Posterior cingulate gyrus (tissue), 11 donors: ENCODE results near the gene FAM193B.

Experiments used
- DNase-seq, 10 donors: peaks; one replicate each; pipeline versions ENCODE4 v3.0.0 to v3.0.0-alpha.2; 2020 to 2021; ENCODE audit warnings: mixed read lengths in 3 of 10
- intact Hi-C: fragments of 100-400 bp; cut with DNase I; formaldehyde crosslinking; loops from one replicate; pipeline ENCODE4 v1.15.1; 2023

FAM193B gene

DNA sequence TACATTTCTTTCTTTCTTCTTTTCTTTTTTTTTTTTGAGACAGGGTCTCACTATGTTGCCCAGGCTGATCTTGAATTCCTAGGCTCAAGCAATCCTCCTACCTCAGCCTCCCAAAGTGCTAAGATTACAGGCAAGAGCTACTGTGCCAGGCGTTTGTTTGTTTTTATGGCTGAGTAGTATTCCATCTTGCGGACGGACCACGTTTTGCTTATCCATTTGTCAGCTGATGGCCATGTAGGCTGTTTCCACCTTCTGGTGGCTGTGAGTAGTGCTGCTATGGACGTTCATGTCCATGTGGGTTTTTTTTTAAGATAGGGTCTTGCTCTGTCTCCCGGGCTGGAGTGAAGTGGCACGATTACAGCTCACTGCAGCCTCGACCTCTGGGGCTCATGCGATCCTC is 47.2 kb downstream of the FAM193B start:
- no peak for DNase-seq

DNA sequence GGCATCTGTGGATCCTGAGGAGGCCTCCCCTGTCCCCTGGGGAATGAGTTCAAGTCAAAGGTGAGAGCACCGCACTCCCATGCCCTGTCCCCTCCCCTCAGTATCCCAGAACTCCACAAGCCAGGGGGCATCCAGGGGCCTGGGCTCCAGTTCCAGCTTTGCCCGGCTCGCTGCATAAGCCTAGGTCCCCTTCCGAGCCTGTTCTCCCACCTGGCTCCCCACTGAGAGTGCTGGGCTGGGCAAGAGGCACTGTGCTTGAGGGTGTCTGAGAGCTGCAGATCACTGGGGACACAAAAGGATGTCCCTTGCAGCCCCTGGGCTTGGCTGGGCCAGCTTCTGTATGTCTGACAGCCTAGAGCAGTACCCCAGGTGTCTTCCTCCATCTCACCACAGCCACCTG is 49.3 kb downstream of the FAM193B start:
- DNase-seq: no peak
- intact Hi-C loops: no loop called here

More for the DNA sequence above, 47.2 kb downstream of the FAM193B start:
- intact Hi-C loops: no loop called here

DNA sequence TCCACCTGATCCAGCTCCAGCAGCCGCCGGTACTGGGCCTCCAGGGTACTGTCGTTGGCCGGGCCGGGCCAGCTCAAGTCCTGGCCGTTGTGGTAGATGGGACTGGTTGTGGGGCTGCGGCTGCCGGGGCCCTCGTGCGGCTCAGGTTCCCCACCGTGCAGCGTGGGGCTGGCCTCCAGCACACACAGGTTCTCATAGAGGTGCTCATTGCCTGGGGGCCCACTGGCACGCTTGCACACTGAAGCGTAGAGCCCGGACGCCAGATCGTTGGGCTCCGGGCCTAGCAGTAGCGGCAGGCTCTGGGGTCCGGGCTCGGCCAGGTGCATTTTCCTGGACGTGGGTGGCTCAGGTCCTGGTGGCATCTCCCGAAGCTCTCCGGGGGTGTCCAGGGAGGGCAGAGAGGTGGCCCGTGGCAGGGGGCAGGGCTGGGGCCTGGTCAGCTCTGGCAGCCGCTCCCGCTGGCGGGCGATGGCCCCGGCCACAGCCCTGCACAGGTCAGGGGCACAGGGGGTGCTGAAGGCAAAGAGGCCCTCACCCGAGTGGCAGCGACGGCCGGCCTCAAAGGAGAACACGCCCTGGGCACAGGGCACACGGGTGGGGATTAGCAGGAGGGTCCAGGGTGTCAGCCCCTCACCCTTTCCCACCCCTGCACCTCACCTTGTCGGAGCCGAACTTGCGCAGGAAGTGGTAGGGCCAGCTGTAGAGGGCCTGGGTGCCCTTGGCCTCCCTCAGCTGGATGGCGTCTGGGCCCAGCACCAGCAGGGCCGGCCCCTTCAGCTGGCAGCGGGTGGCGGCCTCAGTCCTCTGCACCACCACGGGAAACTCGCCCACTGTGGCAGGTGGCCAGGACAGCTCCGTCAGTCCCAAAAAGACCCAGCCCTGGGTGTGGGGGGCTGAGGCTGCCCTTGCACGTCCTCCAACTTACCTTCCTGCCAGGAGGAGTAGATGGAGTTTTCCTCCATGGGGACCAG is 50.0 kb downstream of the FAM193B start:
- peak in 2 of 10 donors; percentile 52 to 77 for DNase-seq
- intact Hi-C loops: no loop called here

DNA sequence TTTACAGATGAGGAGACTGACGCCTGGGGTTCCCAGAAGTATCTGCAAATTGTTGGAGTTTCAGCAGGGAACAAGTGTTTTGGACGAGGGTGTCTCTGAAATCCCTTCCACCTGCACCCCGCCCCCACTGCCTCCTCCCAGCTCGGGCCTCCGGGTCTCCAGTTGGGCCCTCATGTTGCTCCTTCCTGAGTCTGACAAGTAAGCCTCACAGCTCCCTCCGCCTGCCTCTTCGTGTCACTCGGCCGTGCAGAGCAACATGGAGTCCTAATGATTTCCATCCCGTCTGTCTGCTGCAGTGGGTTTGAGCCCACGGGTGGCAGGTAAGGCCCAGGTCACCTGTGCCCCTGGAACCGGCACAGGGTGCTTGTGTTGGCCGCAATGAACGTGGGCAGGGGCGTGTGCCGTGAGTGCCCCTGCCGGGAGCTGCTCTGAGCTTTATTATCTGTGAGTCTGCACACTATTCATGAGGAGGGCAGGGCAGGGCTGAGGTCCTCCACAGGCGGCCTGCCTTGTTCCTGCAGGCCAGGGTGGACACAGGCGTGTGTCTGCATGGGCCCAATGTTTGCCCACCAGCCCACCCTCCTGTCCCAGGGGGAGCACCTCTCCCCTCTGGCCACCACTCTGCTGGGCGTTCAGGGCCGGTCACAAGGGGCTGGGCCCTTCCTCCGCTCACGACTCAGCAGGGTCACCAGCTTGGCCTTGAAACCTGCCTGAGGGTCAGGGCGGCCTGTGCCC is 50.8 kb downstream of the FAM193B start:
- DNase-seq: peak in 1 of 10 donors; percentile 75
- intact Hi-C loops: no loop called here

DNA sequence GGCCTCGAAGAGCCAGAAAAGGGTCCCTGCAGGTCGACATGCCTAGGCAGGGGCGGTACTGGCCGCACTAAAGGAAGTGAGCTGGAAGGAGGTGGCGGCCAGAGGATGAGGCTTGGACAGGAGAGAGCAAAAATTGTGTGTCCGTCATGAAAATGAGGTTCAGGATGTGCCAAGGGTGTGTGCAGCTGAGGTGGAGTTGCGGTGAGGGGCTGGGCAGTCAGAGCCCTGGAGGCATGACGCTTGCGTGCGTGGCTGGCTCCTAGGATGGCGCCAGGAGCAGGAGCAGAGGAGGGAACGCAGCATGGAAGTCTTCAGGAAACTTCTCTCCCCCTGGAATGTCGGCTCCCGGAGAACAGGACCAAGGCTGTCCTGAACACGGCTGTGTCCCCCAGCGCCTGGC is 51.5 kb downstream of the FAM193B start:
- DNase-seq: no peak
- intact Hi-C loops: no loop called here

DNA sequence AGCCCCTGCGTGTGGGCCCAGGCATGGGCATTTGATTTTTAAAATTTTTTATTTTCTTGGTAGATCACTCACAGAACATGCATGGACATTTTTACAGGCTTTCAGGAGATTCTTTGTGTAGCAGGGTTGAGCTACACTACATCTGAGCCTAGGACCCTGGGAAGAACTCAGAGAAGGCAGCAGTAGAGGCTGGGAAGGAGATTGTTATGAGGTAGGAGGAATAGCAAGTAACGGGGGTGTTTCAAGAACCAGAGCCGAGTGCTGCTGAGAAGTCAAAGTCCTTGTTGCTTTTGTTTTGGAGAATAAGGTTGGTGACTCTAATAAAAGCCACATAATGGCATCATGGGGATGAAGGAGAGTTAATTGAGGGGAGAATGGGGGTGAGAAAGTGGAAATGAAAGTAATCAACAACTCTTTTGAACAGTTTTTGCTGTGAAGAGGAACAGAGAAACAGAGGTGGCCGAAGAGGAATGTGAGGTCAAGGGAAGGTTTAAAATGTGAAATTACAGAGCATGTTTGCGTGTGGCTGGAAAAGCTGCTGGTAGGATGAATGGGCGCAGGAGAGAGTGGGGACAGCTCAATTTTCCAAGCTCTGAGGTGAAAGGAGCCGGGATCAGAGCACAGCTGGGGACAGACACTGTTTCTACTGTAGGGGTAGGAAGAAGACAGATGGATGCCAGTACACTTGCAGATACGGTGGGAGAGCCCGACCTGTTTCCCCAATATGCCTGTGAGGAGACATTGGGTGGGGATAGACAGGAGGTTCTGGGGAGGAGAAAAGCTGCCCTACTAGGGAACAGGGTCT is 52.3 kb downstream of the FAM193B start:
- no peak for DNase-seq
- intact Hi-C loops: loop anchor here (1.0 kb wide), 2 partner anchors 46 to 112 kb away; no protein-coding TSS in a partner anchor

DNA sequence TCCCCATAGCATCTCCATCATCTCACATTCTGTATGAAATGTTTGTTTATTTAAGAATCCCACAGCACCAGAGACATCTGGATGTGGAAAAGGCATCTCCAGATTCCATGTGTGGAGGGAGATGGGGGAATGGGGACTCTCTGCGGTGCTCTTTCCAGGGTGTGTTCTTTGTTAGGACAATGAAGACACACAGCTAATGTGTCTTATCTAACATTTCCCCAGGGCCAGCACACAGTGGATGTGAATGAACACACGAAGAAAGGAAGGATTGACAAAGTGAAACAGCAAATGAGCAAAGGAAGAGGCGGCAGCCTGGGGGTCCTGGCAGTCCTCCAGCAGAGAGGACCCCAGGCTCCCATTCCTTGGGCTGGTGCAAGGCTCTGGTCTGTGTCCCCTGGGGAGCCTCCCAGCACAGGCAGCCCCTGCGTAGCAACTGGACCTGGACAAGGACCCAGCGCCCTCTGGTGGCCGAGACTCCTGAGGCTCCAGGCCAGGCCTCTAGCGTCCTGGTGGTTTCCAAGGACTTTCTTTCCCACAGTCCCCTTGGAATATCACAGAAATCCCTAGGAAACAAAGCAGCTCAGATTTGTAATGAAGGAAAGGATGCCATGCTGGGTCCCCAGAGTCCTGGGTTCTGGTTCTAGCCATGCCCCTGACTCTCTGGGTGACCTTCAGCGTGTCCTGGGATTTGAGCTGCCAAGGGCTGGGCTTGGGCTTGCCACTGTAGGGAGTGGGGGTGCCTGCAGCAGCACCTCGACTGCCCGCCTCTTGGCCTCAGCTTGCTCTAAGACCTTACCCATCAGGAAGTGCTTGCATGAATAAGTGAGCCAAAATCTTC is 53.5 kb downstream of the FAM193B start:
- DNase-seq: peak; percentile 86 to 99 (median 94)
- intact Hi-C loops: loop anchor here (1.0 kb wide), 2 partner anchors 45 to 111 kb away; no protein-coding TSS in a partner anchor

DNA sequence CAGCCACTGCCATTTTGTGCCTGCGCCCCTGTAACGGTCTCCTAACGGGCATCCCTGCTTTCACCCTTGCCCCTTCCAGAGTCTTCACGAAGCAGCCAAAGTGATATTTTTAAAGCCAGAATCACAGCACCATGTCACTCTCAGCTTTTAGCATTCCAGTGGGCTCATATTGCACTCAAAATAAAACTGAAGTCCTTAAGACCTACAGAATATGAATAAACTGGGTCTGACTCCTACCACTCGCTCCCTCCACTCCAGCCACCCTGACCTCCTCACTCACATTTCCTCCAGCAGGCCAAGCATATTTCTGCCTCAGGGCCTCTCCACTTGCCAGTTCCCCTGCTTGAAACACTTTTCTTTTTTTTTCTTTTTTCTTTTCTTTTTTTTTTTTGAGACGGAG is 54.5 kb downstream of the FAM193B start:
- no peak for DNase-seq
- intact Hi-C loops: loop anchor here (5.0 kb wide), 1 partner anchor 98 kb away; the partner anchor contains the start of gene PFN3

DNA sequence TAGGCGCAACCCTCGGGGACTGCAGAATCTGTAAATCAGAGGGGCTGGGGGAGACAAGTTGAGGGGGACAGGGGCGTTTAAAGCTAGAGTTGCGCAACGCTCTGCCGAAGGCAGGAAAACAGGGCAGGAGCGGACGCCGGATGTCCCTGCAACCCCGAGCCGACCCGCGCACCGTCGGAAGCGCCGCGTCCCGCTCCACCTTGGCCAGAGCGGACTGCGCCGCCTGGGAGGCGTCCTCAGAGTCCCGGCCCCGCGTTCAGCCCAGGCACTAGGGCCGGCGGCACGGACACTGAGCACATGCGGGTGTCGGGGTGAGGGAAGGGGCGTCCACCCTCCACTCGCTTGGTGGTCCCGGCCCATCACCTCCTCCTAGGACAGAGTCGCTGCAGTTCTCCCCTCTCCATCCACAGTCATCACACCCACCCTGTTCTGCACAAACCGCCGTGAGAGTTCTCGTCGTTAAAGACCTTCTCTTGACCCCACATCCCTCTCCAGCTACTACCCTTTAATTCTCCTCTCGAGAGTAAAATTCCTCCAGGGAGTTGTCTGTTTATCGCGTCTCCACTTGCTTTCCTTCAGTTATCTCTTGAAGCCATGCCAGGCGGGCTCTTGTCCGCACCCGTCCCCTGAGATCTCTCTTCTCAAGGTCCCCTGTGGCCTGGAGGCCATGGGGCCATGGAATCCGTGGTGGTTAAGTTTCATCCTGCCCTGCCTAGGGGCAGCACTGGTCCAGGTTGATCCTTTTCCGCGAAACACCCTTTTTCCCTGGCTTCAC is 56.2 kb downstream of the FAM193B start:
- no peak for DNase-seq
- intact Hi-C loops: loop anchor here (5.0 kb wide), 1 partner anchor 96 kb away; the partner anchor contains the start of gene PFN3

DNA sequence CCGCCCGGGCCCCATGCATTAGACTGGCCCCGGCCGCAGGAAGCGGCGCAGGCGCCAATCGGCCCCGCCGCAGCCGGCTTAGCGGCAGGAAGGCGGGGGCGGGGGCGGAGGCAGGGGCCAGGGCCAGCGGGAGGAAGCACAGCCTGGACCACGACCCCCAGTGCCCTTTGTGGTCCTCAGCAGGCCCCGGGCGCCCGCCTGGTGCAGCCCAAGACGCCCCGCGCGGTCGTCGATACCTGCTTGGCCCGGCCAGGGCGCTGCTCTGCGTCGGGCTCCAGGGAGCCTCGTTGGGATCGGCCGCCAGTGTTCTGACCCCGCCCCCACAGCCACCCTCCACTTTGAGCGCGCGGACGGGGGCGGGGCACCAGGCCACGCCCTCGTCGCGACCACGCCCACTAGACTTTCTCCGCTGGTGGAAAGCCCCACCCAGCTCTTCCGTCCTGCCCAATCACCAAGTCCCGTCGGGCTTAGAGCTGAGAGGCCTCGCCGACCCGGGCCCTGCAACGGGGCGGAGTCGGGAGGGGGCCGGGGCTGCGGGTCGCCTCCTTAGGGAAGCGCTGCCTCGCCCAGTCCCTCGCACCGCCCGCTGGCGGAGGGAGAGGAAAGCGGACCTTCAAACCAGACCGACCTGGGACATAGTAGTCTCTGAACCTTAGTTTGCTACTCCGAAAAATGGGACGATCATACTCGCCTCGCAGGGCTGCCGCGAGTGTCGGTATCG is 56.9 kb downstream of the FAM193B start, which contains the start of gene PDLIM7:
Gene PDLIM7 (minus strand): TSS at position 313 of the 721 bp plus-strand sequence. CDS start 1,092 bp downstream, outside the sequence.
- intact Hi-C loops: loop anchor here (5.0 kb wide), 1 partner anchor 95 kb away; the partner anchor contains the start of gene PFN3
- peak; percentile 67 to 98 (median 86) for DNase-seq

DNA sequence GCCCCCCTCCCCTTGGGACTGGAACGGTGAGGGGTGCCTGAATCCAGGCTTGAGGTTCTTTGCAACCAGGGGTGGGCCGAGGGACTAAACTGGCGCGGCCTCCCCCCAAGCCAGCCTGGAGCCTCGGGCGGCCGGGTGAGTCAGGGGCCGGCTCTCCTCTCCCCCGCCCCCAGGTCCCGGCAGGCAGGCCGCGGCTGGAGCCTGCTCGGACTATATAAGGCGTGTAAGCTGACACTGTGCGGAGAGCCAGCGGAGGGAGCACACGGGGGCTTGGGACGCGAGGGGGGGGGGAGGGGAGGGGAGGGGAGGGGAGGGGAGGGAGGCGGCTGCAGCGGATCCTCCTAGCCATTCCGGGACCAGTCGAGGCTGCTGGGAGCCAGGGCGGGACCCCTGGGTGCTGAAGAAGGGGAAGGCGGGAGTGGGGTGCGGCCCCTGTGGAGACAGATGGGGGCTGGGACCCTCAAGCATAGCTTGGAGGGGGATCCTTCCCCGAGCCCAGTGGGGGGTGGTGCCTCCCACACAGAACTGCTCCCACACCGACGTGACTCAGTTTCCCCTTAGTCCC is 57.6 kb downstream of the FAM193B start:
- intact Hi-C loops: loop anchor here (5.0 kb wide), 1 partner anchor 95 kb away; the partner anchor contains the start of gene PFN3
- no peak for DNase-seq

DNA sequence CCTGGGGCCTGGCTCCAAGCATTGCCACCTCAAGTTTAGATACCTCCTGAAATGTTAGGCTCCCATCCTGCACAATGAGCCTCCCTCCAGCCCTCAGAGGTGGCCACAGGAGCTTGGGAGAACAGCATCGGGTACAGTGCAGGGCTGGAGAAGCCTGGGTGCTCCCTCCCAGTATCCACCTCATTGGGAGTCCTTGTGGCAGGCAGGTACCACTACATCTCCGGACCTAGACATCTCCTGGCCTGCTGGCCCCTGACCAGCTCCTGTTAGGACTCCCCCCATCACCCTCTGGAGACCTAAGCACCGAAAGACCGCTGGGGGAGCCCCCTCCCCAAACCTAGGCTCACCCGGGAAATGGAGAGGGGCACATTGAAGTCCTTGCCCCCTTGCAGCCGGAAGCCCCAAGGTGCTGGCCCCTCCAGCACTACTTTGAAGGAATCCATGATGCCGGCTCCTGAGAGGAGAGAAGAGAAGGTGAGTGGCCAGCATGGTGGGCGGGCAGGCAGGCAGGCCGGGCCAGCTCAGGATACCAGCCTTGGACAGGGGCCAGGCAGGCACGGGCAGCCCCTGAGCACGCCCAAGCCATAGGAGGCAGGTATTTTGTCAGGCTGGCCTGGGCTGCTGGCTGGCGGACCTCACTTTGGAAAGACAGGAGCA is 58.2 kb downstream of the FAM193B start:
- no peak for DNase-seq
- intact Hi-C loops: loop anchor here (5.0 kb wide), 1 partner anchor 94 kb away; the partner anchor contains the start of gene PFN3

DNA sequence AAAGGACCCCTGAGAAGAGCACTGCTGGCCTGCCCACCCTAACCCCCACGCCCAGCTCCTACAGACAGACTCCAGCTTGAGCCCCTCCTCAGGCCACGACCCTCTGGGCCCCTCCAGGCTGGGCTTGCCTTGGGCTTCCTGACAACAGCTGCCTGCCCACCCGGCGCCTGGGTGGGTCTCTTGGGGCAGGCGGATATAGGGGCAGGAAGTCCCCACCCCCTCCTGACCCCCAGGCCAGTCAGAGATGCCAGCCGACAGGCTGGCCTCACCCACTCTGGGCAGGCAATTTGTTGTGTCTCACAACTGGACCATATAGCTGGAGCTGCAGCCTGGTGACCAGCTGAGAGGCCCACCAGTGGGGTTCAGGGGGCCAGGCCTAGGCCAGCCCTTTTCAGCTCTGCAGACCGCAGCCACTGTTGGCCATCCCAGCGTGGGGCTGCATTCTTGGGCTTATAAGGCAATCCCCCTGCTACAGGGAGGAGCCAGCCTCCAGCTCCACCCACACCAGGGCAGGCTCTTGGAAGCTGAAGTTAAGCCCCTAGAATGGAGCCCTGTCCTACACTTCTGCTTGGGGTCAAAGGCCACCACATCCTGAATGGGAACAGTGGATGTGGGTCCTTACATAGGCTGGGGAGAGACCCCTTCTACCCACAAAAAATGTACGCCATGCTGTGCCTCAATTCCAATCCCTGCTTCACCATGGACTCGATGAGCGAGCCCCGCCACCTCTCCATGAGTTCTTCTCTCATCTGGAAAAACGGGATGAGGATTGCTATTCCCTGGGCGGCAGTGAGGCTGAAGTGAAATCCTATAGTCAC is 58.9 kb downstream of the FAM193B start:
- intact Hi-C loops: loop anchor here (5.0 kb wide), 1 partner anchor 93 kb away; the partner anchor contains the start of gene PFN3
- DNase-seq: no peak

DNA sequence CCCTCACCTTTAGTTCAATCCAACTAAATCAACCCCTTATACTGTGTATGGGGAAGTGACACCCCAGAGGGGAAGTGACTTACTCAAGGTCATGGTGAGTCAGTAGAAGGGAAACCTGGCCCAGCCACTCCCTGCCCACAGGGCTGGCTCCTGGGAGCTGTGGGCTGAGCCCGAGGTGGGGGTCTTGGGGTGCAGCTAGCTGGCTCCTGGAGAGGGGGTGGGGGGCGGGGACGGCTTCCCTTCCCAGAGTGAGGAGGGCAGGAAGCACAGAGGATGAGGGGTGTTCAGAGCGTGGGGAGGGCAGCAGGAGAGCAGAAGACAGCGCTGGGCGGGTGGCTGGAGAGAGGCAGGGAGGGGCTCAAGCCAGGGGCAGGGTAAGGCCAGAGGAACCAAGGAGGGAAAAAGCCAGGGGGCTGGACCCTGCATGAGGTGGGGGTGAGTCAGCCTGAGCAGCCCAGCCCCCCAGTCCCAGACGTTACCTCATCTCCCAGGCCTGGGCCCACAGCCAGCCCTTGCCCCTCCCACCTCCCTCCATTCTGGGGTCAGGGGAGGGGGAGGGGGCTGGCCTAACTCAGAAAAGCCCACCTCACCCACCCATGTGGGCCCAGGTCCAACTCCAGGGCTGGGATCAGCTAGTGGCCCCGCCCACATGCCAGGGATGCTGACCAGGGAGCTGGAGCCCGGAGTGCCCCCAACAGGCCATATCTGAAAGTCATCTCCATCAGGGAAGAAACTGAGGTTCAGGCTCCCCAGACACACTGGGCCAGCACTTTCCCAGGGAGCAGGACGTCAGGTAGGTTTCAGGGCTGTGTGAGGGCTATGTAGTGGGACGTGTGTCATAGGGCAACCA is 59.8 kb downstream of the FAM193B start:
- DNase-seq: peak in 1 of 10 donors; percentile 91
- intact Hi-C loops: loop anchor here (5.0 kb wide), 1 partner anchor 92 kb away; the partner anchor contains the start of gene PFN3
